Measurements from ENCODE around the gene SPDYE2B.
"Not testable (repeated sequence)": the region's sequence is repeated elsewhere in the genome, so short reads cannot be mapped to it uniquely, and the experiment has no call there.

SPDYE2B gene

DNA sequence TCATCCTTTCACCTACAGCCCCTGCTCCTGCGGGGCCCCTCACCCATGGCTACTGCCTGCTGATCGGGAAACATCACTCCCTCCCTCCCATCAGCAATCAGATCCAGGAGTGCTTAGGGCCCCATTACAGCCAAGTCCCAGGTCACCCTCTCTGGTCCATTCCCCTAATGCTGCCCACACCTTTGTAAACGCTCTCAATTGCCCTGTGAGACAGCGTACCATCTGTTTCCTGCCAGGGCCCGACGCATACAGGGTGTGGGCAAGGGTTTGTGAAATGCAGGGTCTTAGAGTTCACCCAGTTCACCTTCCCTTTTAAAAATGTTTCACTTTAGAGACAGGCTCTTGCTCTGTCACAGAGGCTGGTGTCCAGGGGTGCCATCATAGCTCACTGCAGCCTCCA is 15.8 kb upstream of the SPDYE2B start:
- in situ Hi-C loops (cut with HindIII; ENCODE audit: low pct_unique_long_range_greater_than_20kb, low sequenced_read_pairs); DNase-seq (ENCODE audit: low read depth in 1 of 2, low spot score in 1 of 2): not testable (repeated sequence)

- DNase-seq (ENCODE audit: low read depth in 1 of 2, low spot score in 1 of 2); in situ Hi-C loops (cut with HindIII; ENCODE audit: low pct_unique_long_range_greater_than_20kb, low sequenced_read_pairs): not testable (repeated sequence)
These were observed 14.8 kb upstream of the SPDYE2B start for GRCh38 chr7:102635354-102635753.

DNA sequence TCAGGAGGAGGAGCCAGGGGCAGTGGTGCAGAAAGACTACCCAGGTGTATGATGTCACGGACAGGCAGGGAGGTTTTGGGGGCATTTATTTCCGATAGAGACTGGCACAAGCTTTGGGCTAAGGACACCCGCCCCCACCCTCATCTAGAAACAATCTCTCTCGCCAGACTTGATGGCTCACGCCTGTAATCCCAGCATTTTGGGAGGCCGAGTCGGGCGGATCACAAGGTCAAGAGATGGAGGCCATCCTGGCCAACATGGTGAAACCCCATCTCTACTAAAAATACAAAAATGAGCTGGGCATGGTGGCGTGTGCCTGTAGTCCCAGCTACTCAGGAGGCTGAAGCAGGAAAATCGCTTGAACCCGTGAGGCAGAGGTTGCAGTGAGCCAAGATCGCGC is 13.2 kb upstream of the SPDYE2B start:
- in situ Hi-C loops (cut with HindIII; ENCODE audit: low pct_unique_long_range_greater_than_20kb, low sequenced_read_pairs); DNase-seq (ENCODE audit: low read depth in 1 of 2, low spot score in 1 of 2): not testable (repeated sequence)

DNA sequence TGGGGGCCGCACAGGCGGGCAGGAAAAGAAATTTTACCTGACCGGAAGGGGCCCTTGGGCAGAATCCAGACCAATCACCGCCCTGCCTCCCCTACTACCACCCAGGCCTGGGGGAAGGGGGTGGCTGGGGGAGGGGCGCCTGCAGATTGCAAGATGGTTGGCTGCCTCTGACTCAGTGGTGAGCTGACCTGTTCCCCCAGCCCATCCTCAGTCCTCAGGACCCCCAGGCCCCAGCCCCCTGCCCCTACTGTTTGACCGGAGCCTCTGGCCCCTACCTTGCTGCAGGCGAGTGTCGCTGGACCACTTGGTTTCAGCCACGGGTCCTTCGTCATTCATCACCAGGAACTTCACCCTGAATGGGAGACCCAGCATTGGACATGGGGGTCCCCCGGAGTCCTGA is 11.3 kb upstream of the SPDYE2B start:
- in situ Hi-C loops (cut with HindIII; ENCODE audit: low pct_unique_long_range_greater_than_20kb, low sequenced_read_pairs); DNase-seq (ENCODE audit: low read depth in 1 of 2, low spot score in 1 of 2): not testable (repeated sequence)

- in situ Hi-C loops (cut with HindIII; ENCODE audit: low pct_unique_long_range_greater_than_20kb, low sequenced_read_pairs); DNase-seq (ENCODE audit: low read depth in 1 of 2, low spot score in 1 of 2): not testable (repeated sequence)
These were observed 7.4 kb upstream of the SPDYE2B start, which contains the start of gene UPK3BL1 for GRCh38 chr7:102642691-102643090. Gene UPK3BL1 (minus strand): TSS chr7:102642791. CDS start chr7:102642741, 50 bp downstream.

DNA sequence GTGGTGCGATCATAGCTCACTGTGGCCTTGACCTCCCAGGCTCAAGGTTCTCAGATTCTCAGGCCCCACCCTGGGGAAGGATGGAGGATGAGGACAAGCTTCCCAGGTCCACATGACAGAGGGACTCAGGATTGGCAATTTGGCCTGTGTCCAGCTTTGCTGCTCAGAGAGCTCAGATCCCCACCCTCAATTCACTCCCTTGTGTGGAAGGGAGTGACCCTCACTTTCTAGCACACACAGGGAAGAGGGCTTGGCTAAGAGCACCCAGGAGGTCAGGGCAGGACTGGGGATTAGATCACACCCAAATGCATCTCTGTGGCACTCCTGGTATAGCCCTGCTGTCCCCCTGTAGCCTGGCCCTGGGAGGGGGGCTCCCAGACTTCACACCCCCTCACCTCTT is 6.7 kb upstream of the SPDYE2B start:
- not testable (repeated sequence) for DNase-seq (ENCODE audit: low read depth in 1 of 2, low spot score in 1 of 2)

DNA sequence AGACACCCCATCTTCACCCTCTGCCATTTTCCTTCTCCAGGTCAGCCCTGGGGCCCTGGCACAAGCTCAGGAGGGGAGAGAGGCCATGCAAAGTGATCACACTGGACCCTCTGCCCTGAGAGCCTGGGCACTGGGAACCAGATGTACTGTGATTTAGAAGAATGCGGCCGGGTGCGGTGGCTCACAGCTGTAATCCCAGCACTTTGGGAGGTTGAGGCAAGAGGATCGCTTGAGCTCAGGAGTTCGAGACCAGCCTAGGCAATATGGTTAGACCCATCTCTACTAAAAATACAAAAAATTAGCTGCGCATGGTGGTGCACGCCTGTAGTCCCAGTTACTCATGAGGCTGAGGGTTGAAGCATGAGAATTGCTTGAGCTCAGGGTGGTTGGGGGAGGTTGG is 2.3 kb upstream of the SPDYE2B start:
- in situ Hi-C loops (cut with HindIII; ENCODE audit: low pct_unique_long_range_greater_than_20kb, low sequenced_read_pairs); DNase-seq (ENCODE audit: low read depth in 1 of 2, low spot score in 1 of 2): not testable (repeated sequence)

More for the DNA sequence above, 6.7 kb upstream of the SPDYE2B start:
- in situ Hi-C loops (cut with HindIII; ENCODE audit: low pct_unique_long_range_greater_than_20kb, low sequenced_read_pairs), result not testable (repeated sequence)

- DNase-seq (ENCODE audit: low read depth in 1 of 2, low spot score in 1 of 2); in situ Hi-C loops (cut with HindIII; ENCODE audit: low pct_unique_long_range_greater_than_20kb, low sequenced_read_pairs): not testable (repeated sequence)
These were observed 14.6 kb downstream of the SPDYE2B start for GRCh38 chr7:102664765-102665164.

- in situ Hi-C loops (cut with HindIII; ENCODE audit: low pct_unique_long_range_greater_than_20kb, low sequenced_read_pairs), result not testable (repeated sequence)
These were observed 16.7 kb downstream of the SPDYE2B start for GRCh38 chr7:102666850-102667249.

GRCh38 chr7:102667523-102667922 is 17.4 kb downstream of the SPDYE2B start:
- DNase-seq (ENCODE audit: low read depth in 1 of 2, low spot score in 1 of 2); in situ Hi-C loops (cut with HindIII; ENCODE audit: low pct_unique_long_range_greater_than_20kb, low sequenced_read_pairs): not testable (repeated sequence)

More at GRCh38 chr7:102666850-102667249, 16.7 kb downstream of the SPDYE2B start:
- not testable (repeated sequence) for DNase-seq (ENCODE audit: low read depth in 1 of 2, low spot score in 1 of 2)

DNA sequence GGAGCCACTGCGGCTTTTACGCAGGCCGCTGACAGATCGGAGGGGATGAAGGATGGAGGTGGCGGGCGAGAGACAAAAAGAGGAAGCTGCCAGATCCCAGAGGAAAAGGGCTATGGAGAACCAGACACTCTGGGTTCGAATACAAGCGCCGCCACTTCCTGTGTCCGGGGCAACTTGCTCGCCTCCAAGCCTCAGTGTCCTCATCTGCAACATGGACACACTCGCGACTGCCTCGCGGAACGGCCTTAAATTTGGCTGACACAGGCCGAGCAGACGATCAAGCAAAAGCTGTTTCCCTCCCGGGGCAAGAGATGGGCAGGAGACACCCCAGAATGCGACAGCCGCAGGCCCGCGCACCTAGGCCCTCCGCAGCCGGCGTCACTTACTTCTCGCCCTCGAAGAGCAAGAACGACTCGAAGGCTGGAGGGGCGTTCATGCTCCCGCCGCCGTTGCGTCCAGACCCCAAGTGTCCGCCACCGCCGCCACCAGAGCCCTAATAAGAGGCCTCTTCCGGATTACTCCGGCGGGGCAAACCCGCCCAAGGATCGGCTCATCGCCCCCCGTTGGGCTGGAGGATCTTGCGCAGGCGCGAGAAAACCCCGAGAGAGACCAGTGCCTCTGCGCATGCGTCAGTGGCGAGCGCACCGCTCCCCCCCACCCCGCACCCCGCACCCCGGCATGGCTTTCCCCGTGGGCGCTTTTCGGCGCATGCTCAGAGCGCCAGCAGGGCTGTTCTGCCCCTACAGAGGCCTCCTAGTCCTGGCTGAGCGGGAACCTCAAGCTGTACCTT is 21.2 kb downstream of the SPDYE2B start, which contains the start of gene POLR2J2:
TSS of gene POLR2J2 (minus strand) at position 498 of the 790 bp plus-strand sequence. CDS start at position 436, 62 bp downstream.
- in situ Hi-C loops (cut with HindIII; ENCODE audit: low pct_unique_long_range_greater_than_20kb, low sequenced_read_pairs); DNase-seq (ENCODE audit: low read depth in 1 of 2, low spot score in 1 of 2): not testable (repeated sequence)

- DNase-seq (ENCODE audit: low read depth in 1 of 2, low spot score in 1 of 2); in situ Hi-C loops (cut with HindIII; ENCODE audit: low pct_unique_long_range_greater_than_20kb, low sequenced_read_pairs): not testable (repeated sequence)
These were observed 21.8 kb downstream of the SPDYE2B start for GRCh38 chr7:102671956-102672307.

DNA sequence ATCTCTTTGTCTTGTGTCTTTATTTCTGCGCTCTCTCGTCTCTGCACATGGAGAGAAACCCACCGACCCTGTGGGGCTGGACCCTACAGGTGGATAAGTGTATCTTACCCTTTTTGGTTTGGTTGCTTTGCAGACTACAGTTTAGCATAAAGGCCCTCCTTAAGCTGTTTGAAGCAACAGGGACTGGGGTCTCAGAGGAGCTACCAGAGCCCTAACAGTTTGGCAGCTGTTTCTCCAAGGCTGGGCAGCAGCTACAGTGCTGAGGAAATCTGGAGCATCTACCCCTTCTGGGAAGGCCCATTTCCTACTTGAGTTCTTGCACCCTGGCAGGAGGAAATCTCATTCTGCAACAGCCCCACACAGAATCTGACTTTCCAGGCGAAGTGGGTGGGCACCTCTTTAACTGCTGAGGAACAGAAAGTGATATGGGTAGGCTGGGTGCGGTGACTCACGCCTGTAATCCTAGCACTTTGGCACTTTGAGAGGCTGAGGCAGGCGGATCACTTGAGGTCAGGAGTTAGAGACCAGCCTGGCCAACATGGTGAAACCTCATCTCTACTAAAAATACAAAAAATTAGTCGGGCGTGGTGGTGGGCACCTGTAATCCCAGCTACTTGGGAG is 23.4 kb downstream of the SPDYE2B start:
- in situ Hi-C loops (cut with HindIII; ENCODE audit: low pct_unique_long_range_greater_than_20kb, low sequenced_read_pairs); DNase-seq (ENCODE audit: low read depth in 1 of 2, low spot score in 1 of 2): not testable (repeated sequence)

- in situ Hi-C loops (cut with HindIII; ENCODE audit: low pct_unique_long_range_greater_than_20kb, low sequenced_read_pairs); DNase-seq (ENCODE audit: low read depth in 1 of 2, low spot score in 1 of 2): not testable (repeated sequence)
These were observed 25.4 kb downstream of the SPDYE2B start for GRCh38 chr7:102675545-102675944.

DNA sequence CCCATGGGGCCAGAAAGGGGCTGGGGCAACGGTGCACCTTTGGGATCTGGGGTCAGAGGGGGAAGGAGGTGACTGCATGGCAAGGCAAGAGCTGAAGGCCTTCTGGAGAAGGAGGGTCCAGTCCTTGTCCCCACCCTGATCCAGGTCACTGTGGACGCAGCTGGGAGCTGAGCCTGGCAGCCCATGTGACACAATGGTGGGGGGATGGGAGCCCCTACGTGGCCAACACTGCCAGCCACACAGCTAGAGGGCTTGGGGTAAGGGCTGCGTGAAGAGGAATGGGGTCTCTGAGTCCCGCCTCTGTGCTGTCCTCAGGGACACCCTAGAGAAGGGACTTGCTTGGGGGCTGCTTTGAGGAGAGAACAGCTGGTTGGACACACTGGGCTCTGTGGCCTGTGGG is 30.7 kb downstream of the SPDYE2B start:
- in situ Hi-C loops (cut with HindIII; ENCODE audit: low pct_unique_long_range_greater_than_20kb, low sequenced_read_pairs); DNase-seq (ENCODE audit: low read depth in 1 of 2, low spot score in 1 of 2): not testable (repeated sequence)

DNA sequence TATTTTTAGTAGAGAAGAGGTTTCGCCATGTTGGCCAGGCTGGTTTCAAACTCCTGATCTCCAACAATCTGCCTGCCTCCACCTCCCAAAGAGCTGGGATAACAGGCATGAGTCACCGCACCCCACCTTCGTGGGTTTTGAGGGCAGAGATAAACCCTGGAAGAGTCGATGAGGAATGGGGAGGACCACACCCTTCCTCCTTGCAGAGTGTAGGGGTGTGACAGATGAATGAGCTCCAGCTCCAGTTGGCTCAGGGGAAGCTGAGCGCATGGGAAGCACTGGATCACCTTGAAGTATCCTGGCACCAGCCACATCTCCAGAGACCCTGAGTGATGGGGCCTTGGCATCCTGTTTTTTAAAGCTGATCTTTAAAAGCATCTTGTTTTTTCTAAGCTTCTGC is 32.4 kb downstream of the SPDYE2B start:
- DNase-seq (ENCODE audit: low read depth in 1 of 2, low spot score in 1 of 2); in situ Hi-C loops (cut with HindIII; ENCODE audit: low pct_unique_long_range_greater_than_20kb, low sequenced_read_pairs): not testable (repeated sequence)

GRCh38 chr7:102688299-102689036 is 38.3 kb downstream of the SPDYE2B start:
- in situ Hi-C loops (cut with HindIII; ENCODE audit: low pct_unique_long_range_greater_than_20kb, low sequenced_read_pairs); DNase-seq (ENCODE audit: low read depth in 1 of 2, low spot score in 1 of 2): not testable (repeated sequence)

Measured in T47D (cell line).